GM12878 (cell line): Measurements from ENCODE around the gene CEP131. TPM values are rescaled to one million over a fixed set of nuclear protein-coding genes. Genes with fewer than 3 reads are reported as not detected.

Experiments used
- ATAC-seq: fragments of 200-7000 bp; cut with Tn5 transposase; 3 replicates; pipeline ENCODE4 v1.9.1; 2020; ENCODE audit warnings: mild to moderate bottlenecking, moderate library complexity
- BruUV-seq: library from RNA; stranded (reverse); fragments of 400-500 nt; replicated peaks from 2 replicates; lab custom pipeline; 2021; lab: Mats Ljungman, UMichigan
- CTCF ChIA-PET: fragments of 300-600 bp; sonication (Branson Sonifier 250); formaldehyde crosslinking; extraction: SDS; loops from one replicate; lab custom pipeline; 2021; ENCODE audit warnings: inconsistent platforms; lab: Yijun Ruan, JAX
- POLR2A ChIA-PET: fragments of 350-600 bp; formaldehyde crosslinking; extraction: SDS; loops from one replicate; lab custom pipeline; 2021; ENCODE audit warnings: inconsistent platforms; lab: Charles Lee
- RAD21 ChIA-PET: fragments of 300-600 bp; sonication (Branson Sonifier 250); formaldehyde crosslinking; loops from one replicate; lab custom pipeline; 2023; ENCODE audit warnings: antibody characterized with exemption; ENCODE audit not compliant: unreplicated experiment; lab: Charles Lee
- SMC1A ChIA-PET: fragments of 300-600 bp; sonication (Branson Sonifier 250); formaldehyde crosslinking; loops from one replicate; lab custom pipeline; 2023; ENCODE audit not compliant: unreplicated experiment, uncharacterized antibody; lab: Charles Lee
- DNase-seq: peaks from one replicate; pipeline ENCODE4 v3.0.0-alpha.2; 2011; ENCODE audit warnings: low read depth, low spot score
- FAIRE-seq: peaks from 3 replicates; lab custom pipeline; 2011; peaks lifted over from hg19 to GRCh38; lab: Jason Lieb, UNC
- H2AFZ ChIP-seq: 2 replicates; pipeline ENCODE4 v1.6.0; 2011; ENCODE audit warnings: low read depth, low read length, control low read depth; ENCODE audit not compliant: control insufficient read depth
- H3K27ac ChIP-seq: 2 replicates; pipeline ENCODE4 v1.5.1; 2011; ENCODE audit warnings: control low read depth; ENCODE audit not compliant: control insufficient read depth, insufficient read depth
- H3K27me3 ChIP-seq, 2 experiments: replicated peaks in 1 of 2; 2 replicates each; pipeline versions ENCODE4 v1.6.0 to v1.6.1; 2011; ENCODE audit warnings: low read length in 1 of 2; ENCODE audit not compliant: control insufficient read depth in 2 of 2, insufficient read depth in 2 of 2
- H3K36me3 ChIP-seq, 2 experiments: 2 replicates each; pipeline ENCODE4 v1.5.1; 2011; ENCODE audit warnings: low read length in 1 of 2; ENCODE audit not compliant: control insufficient read depth in 2 of 2, insufficient read depth in 2 of 2
- H3K4me1 ChIP-seq: 2 replicates; pipeline ENCODE4 v1.6.1; 2011; ENCODE audit warnings: mild to moderate bottlenecking, low read length, moderate library complexity, mixed read lengths; ENCODE audit not compliant: control insufficient read depth, insufficient read depth
- H3K4me2 ChIP-seq: 2 replicates; pipeline ENCODE4 v1.6.0; 2011; ENCODE audit warnings: control low read depth; ENCODE audit not compliant: control insufficient read depth, insufficient read depth
- H3K4me3 ChIP-seq: fragments of 200-600 bp; sonication (generic); 2 replicates; pipeline ENCODE4 v1.5.1; 2016
- H3K79me2 ChIP-seq: 2 replicates; pipeline ENCODE4 v1.6.0; 2011; ENCODE audit warnings: low read length; ENCODE audit not compliant: control insufficient read depth, insufficient read depth
- H3K9ac ChIP-seq: 2 replicates; pipeline ENCODE4 v1.8.0; 2011; ENCODE audit warnings: low read length, control low read depth, mixed read lengths; ENCODE audit not compliant: control insufficient read depth, insufficient read depth
- H3K9me3 ChIP-seq: replicated peaks from 3 replicates; pipeline ENCODE4 v1.5.1; 2011; ENCODE audit warnings: mild to moderate bottlenecking, low read length; ENCODE audit not compliant: control insufficient read depth, insufficient read depth
- H4K20me1 ChIP-seq: 2 replicates; pipeline ENCODE4 v1.6.0; 2011; ENCODE audit not compliant: control insufficient read depth, insufficient read depth
- CHD1 ChIP-seq: IDR thresholded peaks from 2 replicates; pipeline ENCODE4 v1.6.1; 2012; ENCODE audit warnings: low read depth, low read length, improper control_type of control experiment
- CREB1 ChIP-seq: IDR thresholded peaks from 2 replicates; pipeline ENCODE4 v1.6.1; 2012; ENCODE audit warnings: low read depth, mild to moderate bottlenecking, inconsistent platforms
- MEF2A ChIP-seq: IDR thresholded peaks from 2 replicates; pipeline ENCODE4 v1.6.1; 2011; ENCODE audit warnings: low read depth, mild to moderate bottlenecking, low read length, moderate library complexity; ENCODE audit not compliant: insufficient read depth
- ZBTB4 ChIP-seq: fragments of 450-650 bp; formaldehyde crosslinking; IDR thresholded peaks from 2 replicates; pipeline ENCODE4 v1.4.0; 2022; ENCODE audit warnings: mild to moderate bottlenecking, moderate library complexity
- ZNF217 ChIP-seq: fragments of 450-650 bp; IDR thresholded peaks from 2 replicates; pipeline ENCODE4 v1.6.1; 2017; ENCODE audit warnings: antibody characterized with exemption, mild to moderate bottlenecking
- WGBS: methylation state at CpG from one replicate; pipeline ENCODE4 v1.1.6; 2016; ENCODE audit warnings: low lambda C conversion rate; ENCODE audit not compliant: insufficient replicate concordance, insufficient coverage; ENCODE audit errors: missing lambda C conversion rate; 5-methylcytosine and 5-hydroxymethylcytosine counted together
- in situ Hi-C: fragments of 300-500 bp; cut with MboI; formaldehyde crosslinking; loops from 9 replicates; pipeline ENCODE4 v1.14.3; 2018; ENCODE audit warnings: mixed read lengths
- intact Hi-C: fragments of 100-400 bp; cut with micrococcal nuclease; formaldehyde crosslinking; loops from one replicate; pipeline ENCODE4 v1.14.2; 2022; ENCODE audit not compliant: unreplicated experiment
- polyA plus RNA-seq, 11 experiments: library from polyadenylated mRNA; depleted of rRNA in 4 of 11; unstranded in 6 of 11; stranded (reverse) in 5 of 11; fragments of >200 nt; fragmentation: Nextera tagmentation in 4 of 11; fragmentation: Illumina TruSeq in 1 of 11; extraction: Ambion mirVana in 4 of 11; extraction: Trizol in 1 of 11; gene quantifications; 1 replicate in 1 of 11; 2 replicates in 10 of 11; pipeline versions ENCODE4 v1.2.1 to v1.2.3, GENCODE V29; 2011 to 2016; ENCODE audit warnings: inconsistent platforms in 2 of 11, missing spikeins in 2 of 11, low read depth in 1 of 11
- total RNA-seq, 4 experiments: library from RNA; depleted of rRNA in 3 of 4; stranded (reverse); fragments of >200 nt in 3 of 4; fragmentation: Illumina TruSeq in 1 of 4; extraction: Trizol in 1 of 4; gene quantifications; 2 replicates each; pipeline versions ENCODE4 v1.2.1 to v1.2.3, GENCODE V29; 2013 to 2021
- TF ChIP-seq, protein P1 (sequence below): fragments of 150-350 bp; IDR thresholded peaks from 2 replicates; pipeline ENCODE4 v1.6.1; 2016; ENCODE audit warnings: low read depth, low read length

CEP131 gene
- total and polyA plus RNA-seq, 10 of the 15 experiments (the other 5 are each of a cell fraction or from before 2014, with no cell fraction given) = 0.05 to 17.3 (median 6.7) TPM

GRCh38 chr17:81162491-81162890 lies 60.3 kb downstream of the CEP131 start:
- no peaks in the 10 kb centered on the region; a peak in 2 of 4 replicates for H3K27me3 ChIP-seq
- intact Hi-C loops = no loop called here
- H3K4me2 ChIP-seq = no peak overlapping the region
- H3K9me3 ChIP-seq = no peaks in the 10 kb centered on the region
- FAIRE-seq = no peak
- no peak for DNase-seq
- TF ChIP-seq CHD1 = no peak
- TF ChIP-seq, protein P1, sequence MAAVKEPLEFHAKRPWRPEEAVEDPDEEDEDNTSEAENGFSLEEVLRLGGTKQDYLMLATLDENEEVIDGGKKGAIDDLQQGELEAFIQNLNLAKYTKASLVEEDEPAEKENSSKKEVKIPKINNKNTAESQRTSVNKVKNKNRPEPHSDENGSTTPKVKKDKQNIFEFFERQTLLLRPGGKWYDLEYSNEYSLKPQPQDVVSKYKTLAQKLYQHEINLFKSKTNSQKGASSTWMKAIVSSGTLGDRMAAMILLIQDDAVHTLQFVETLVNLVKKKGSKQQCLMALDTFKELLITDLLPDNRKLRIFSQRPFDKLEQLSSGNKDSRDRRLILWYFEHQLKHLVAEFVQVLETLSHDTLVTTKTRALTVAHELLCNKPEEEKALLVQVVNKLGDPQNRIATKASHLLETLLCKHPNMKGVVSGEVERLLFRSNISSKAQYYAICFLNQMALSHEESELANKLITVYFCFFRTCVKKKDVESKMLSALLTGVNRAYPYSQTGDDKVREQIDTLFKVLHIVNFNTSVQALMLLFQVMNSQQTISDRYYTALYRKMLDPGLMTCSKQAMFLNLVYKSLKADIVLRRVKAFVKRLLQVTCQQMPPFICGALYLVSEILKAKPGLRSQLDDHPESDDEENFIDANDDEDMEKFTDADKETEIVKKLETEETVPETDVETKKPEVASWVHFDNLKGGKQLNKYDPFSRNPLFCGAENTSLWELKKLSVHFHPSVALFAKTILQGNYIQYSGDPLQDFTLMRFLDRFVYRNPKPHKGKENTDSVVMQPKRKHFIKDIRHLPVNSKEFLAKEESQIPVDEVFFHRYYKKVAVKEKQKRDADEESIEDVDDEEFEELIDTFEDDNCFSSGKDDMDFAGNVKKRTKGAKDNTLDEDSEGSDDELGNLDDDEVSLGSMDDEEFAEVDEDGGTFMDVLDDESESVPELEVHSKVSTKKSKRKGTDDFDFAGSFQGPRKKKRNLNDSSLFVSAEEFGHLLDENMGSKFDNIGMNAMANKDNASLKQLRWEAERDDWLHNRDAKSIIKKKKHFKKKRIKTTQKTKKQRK = no peak
- TF ChIP-seq ZNF217 = no peak
- no peak for TF ChIP-seq ZBTB4 (CRISPR knock-in tag)
- TF ChIP-seq CREB1 = no peak
- TF ChIP-seq MEF2A = no peak
- TF ChIP-seq, all 136 proteins: peak for 0
- CTCF ChIA-PET = no interaction called here
- H3K27ac ChIP-seq = no peak overlapping the region
- H3K9ac ChIP-seq = no peak overlapping the region
- POLR2A ChIA-PET = no interaction called here
- H3K36me3 ChIP-seq = no peaks in the 10 kb centered on the region
- no peak for ATAC-seq
- 25% methylated on average over 11 of the region's 11 CpGs for WGBS
- RAD21 ChIA-PET = no interaction called here
- no peak overlapping the region for H2AFZ ChIP-seq
- SMC1A ChIA-PET = no interaction called here
- no TSS peak for BruUV-seq
- no peaks in the 10 kb centered on the region for H3K79me2 ChIP-seq
- H3K4me3 ChIP-seq = no peak overlapping the region
- H3K4me1 ChIP-seq = no peaks in the 10 kb centered on the region
- no peaks in the 10 kb centered on the region for H4K20me1 ChIP-seq
- in situ Hi-C loops = no loop called here
